Glutamatergic neuron (in vitro differentiated cells): ENCODE data around the gene PLAGL1. TPM values are rescaled to one million over a fixed set of nuclear protein-coding genes. Genes with fewer than 3 reads are reported as not detected.

ENCODE experiments used
- DNase-seq: peaks from one replicate; pipeline ENCODE4 v3.0.0; 2022
- H3K27ac Mint-ChIP-seq: one replicate; pipeline ENCODE4 v1.8.0; 2020; ENCODE audit warnings: mild to moderate bottlenecking, mixed read lengths, inconsistent platforms; ENCODE audit not compliant: unreplicated experiment
- H3K27me3 Mint-ChIP-seq: one replicate; pipeline ENCODE4 v1.8.0; 2020; ENCODE audit warnings: mild to moderate bottlenecking, moderate library complexity, mixed read lengths, inconsistent platforms; ENCODE audit not compliant: unreplicated experiment
- H3K36me3 Mint-ChIP-seq: one replicate; pipeline ENCODE4 v1.8.0; 2020; ENCODE audit warnings: mild to moderate bottlenecking, mixed read lengths, inconsistent platforms; ENCODE audit not compliant: unreplicated experiment
- H3K4me1 Mint-ChIP-seq: one replicate; pipeline ENCODE4 v1.8.0; 2020; ENCODE audit warnings: mild to moderate bottlenecking, low read depth, mixed read lengths, inconsistent platforms; ENCODE audit not compliant: unreplicated experiment
- H3K4me3 Mint-ChIP-seq: one replicate; pipeline ENCODE4 v1.8.0; 2020; ENCODE audit warnings: mild to moderate bottlenecking, mixed read lengths, inconsistent platforms; ENCODE audit not compliant: unreplicated experiment
- H3K9me3 Mint-ChIP-seq: one replicate; pipeline ENCODE4 v1.8.0; 2020; ENCODE audit warnings: mild to moderate bottlenecking, moderate library complexity, mixed read lengths, inconsistent platforms; ENCODE audit not compliant: unreplicated experiment
- CTCF ChIP-seq: fragments of 200-600 bp; sonication (generic); IDR thresholded peaks from one replicate; pipeline ENCODE4 v1.5.0; 2021; ENCODE audit not compliant: partially characterized antibody, unreplicated experiment
- total RNA-seq: library from RNA; stranded (reverse); fragmentation: NEBNext Ultra II Directional; extraction: Animal tissue kit (Norgen Biotek cat#: 25700); gene quantifications from one replicate; pipeline ENCODE4 v1.2.1, GENCODE V29; 2021; ENCODE audit not compliant: unreplicated experiment

Gene PLAGL1
- total RNA-seq, 1 donor from 2014 or later, result 0.69 TPM

DNA sequence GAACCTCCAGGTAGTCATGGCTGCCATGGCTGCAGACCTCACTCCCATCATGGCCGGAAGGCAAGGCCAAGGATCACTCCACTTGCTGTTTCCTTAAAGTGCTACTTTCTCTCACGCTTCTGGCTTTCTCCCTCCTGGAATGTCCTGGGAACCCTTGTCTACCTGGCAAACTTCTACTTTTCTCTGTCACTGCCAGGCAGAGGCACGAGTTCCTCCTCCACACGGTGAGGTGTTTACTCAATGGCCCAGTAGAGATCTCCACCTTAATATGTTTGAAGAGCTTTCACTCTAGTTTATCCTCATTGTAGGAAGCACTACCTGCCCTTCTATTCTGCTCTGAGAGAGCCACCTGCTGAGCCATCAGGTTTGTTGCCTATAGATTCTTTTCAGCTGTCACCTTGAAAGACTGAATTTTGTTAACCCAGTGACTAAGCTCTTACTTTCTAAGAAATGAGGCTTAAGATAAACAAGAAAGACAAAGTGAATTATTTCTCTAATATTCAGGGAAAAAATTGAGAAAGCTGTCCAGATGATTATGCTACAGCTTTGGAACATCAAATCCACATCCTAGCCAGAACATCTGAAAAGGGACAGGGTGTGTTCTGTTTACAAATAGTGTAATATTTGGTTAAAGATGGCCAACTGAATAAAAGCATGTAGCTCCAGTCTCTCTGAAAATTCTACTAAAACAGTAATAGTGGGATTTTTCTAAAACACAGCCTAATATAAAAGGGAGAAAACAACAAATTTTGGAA lies 54.9 kb downstream of the PLAGL1 start:
- no peak overlapping the region for H3K27ac Mint-ChIP-seq
- H3K4me1 Mint-ChIP-seq, result no peaks in the 10 kb centered on the region
- H3K9me3 Mint-ChIP-seq, result no peaks in the 10 kb centered on the region
- peaks cover 4% of the 10 kb centered on the region for H3K27me3 Mint-ChIP-seq
- no peak for TF ChIP-seq CTCF
- H3K4me3 Mint-ChIP-seq, result no peak overlapping the region
- no peaks in the 10 kb centered on the region for H3K36me3 Mint-ChIP-seq
- no peak for DNase-seq

- Mint-ChIP-seq H3K27ac (no peak overlapping the region), H3K27me3 (no peaks in the 10 kb centered on the region), H3K36me3 (no peaks in the 10 kb centered on the region), H3K4me3 (no peak overlapping the region), H3K4me1 (no peaks in the 10 kb centered on the region), H3K9me3 (no peaks in the 10 kb centered on the region)
- no peak for DNase-seq
- no peak for TF ChIP-seq CTCF
Measured at GRCh38 chr6:143952060-143952778, 55.8 kb downstream of the PLAGL1 start.

GRCh38 chr6:143950875-143951274 lies 57.2 kb downstream of the PLAGL1 start:
- H3K4me3 Mint-ChIP-seq, result no peak overlapping the region
- H3K4me1 Mint-ChIP-seq, result no peaks in the 10 kb centered on the region
- H3K27ac Mint-ChIP-seq, result no peak overlapping the region
- no peak for TF ChIP-seq CTCF
- no peaks in the 10 kb centered on the region for H3K27me3 Mint-ChIP-seq
- DNase-seq, result no peak
- H3K36me3 Mint-ChIP-seq, result no peaks in the 10 kb centered on the region
- no peaks in the 10 kb centered on the region for H3K9me3 Mint-ChIP-seq

DNA sequence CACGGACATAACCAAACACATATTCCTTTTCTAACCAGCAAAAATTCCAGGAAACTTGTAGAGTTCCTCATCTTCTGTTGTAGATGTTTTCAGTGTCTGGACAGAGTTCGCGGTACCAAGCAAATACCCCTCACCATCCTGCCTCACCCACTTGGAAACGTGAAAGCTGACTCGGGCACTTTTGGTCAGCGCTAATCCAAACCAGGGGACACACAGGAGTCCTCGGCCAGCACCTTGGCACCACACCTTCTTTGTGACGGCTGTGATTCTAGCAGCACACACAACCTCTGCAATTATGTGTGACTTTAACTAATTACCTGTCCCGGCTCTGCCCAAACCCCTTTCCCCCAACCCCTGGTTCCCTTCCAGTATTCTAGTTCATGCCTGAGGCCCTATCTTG lies 58.1 kb downstream of the PLAGL1 start:
- no peaks in the 10 kb centered on the region for H3K27me3 Mint-ChIP-seq
- no peak overlapping the region for H3K4me3 Mint-ChIP-seq
- no peak for TF ChIP-seq CTCF
- no peaks in the 10 kb centered on the region for H3K9me3 Mint-ChIP-seq
- no peak for DNase-seq
- H3K36me3 Mint-ChIP-seq, result no peaks in the 10 kb centered on the region
- H3K4me1 Mint-ChIP-seq, result no peaks in the 10 kb centered on the region
- no peak overlapping the region for H3K27ac Mint-ChIP-seq

DNA sequence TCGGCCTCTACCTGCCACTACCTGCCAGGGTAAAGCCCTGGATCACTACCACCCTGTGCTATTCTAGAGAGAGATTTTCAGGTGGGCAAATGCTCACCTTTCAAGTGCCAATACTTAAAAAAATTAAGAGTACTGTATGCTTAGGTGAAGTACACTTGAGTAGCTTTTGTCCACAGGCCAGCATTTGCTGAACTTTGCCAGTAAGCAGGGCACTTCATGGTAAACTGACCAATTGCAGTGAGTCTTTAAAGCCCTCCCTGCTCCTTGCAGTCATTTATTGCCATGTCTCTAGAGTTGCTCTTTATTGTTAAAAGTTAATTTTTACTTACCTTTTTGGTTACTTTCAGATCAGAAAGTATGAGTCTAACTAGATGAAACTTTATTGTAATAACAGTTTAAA lies 58.5 kb downstream of the PLAGL1 start:
- H3K27ac Mint-ChIP-seq, result no peak overlapping the region
- no peaks in the 10 kb centered on the region for H3K27me3 Mint-ChIP-seq
- TF ChIP-seq CTCF, result no peak
- H3K4me1 Mint-ChIP-seq, result no peaks in the 10 kb centered on the region
- H3K4me3 Mint-ChIP-seq, result no peak overlapping the region
- no peaks in the 10 kb centered on the region for H3K9me3 Mint-ChIP-seq
- H3K36me3 Mint-ChIP-seq, result no peaks in the 10 kb centered on the region
- DNase-seq, result no peak
